ENCODE results near the gene BCL2.

Gene BCL2

DNA sequence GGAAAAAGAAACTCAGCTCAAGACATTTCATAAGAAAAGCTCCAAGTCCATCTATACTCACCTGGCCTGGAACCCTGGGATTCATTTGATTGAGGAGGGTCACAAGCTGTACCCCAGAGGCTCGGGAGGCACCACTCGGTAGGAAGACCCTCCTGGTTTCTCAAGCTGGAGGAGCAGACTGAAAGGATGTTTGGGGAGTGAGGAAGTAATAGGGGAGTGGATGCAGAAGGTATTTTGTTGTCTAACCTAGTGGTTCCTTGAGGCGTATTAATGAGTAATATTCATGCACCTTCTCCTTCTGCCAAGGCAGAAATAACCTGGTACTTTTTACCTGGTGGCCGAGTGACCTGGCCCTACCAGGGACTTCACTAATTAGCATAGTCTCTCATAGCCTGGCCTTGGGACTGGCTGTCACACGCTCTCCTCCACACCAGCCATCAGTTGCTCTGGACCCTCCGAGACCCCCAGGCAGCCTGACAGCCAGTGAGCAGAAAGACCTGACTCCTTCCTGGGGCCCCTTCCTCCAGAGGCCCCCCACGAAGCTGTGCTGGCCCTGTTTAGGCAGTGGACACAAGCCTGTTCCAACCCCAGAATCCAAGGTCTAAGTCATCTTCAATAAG, 161.4 kb downstream of the BCL2 start (continued):
- TF ChIP-seq, protein P1, sequence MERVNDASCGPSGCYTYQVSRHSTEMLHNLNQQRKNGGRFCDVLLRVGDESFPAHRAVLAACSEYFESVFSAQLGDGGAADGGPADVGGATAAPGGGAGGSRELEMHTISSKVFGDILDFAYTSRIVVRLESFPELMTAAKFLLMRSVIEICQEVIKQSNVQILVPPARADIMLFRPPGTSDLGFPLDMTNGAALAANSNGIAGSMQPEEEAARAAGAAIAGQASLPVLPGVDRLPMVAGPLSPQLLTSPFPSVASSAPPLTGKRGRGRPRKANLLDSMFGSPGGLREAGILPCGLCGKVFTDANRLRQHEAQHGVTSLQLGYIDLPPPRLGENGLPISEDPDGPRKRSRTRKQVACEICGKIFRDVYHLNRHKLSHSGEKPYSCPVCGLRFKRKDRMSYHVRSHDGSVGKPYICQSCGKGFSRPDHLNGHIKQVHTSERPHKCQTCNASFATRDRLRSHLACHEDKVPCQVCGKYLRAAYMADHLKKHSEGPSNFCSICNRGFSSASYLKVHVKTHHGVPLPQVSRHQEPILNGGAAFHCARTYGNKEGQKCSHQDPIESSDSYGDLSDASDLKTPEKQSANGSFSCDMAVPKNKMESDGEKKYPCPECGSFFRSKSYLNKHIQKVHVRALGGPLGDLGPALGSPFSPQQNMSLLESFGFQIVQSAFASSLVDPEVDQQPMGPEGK (CRISPR knock-in tag; IDR thresholded peaks at IDR 0.05; ENCODE audit: borderline replicate concordance), result no peak
- no peak for TF ChIP-seq TCF4 (CRISPR knock-in tag; IDR thresholded peaks at IDR 0.05; ENCODE audit: borderline replicate concordance)

DNA sequence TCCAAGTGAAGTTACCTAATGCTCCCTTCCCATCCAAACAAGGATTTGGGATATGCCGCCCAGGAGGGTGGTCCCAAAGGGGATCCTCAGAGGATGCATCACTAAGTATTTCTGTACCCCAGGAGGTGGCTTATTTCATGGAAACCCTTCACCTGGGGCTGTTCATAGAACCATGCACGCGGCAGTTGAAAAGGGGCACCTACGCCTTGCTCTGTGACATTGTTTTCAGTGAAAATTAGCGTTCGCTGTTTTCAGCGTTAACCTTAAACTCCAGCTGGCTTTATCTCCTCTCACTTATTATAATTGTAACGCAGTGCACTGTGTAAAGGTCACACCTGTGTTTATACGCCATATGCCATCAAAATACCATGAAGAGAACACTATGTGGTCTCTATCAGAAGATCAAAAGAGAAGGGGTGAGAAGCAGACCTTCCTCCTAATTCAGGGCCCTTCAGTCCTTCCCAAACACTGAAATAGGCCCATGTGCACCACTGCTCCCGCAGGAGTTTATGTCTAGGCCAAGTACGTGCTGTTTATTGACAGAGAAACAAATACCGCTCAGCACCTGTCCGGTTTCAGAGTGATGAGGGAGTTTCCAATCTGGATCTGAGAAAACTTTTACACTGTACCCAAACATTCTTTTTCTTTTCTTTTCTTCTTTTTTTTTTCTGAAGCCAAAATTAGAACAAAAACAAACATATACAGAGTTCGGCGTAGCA, 162.1 kb downstream of the BCL2 start:
- TF ChIP-seq RARB (CRISPR knock-in tag; IDR thresholded peaks at IDR 0.05) (no peak), ARNTL (CRISPR knock-in tag; IDR thresholded peaks at IDR 0.05; ENCODE audit: borderline replicate concordance, low read depth) (no peak), PPARA (CRISPR knock-in tag; IDR thresholded peaks at IDR 0.05; ENCODE audit: borderline replicate concordance) (no peak), SNAI2 (CRISPR knock-in tag; IDR thresholded peaks at IDR 0.05) (no peak), ZNF70 (CRISPR knock-in tag; IDR thresholded peaks at IDR 0.05) (no peak), TOX (CRISPR knock-in tag; IDR thresholded peaks at IDR 0.05; ENCODE audit: borderline replicate concordance) (no peak), ESRRG (CRISPR knock-in tag; IDR thresholded peaks at IDR 0.05) (no peak)
- TF ChIP-seq, protein P2, sequence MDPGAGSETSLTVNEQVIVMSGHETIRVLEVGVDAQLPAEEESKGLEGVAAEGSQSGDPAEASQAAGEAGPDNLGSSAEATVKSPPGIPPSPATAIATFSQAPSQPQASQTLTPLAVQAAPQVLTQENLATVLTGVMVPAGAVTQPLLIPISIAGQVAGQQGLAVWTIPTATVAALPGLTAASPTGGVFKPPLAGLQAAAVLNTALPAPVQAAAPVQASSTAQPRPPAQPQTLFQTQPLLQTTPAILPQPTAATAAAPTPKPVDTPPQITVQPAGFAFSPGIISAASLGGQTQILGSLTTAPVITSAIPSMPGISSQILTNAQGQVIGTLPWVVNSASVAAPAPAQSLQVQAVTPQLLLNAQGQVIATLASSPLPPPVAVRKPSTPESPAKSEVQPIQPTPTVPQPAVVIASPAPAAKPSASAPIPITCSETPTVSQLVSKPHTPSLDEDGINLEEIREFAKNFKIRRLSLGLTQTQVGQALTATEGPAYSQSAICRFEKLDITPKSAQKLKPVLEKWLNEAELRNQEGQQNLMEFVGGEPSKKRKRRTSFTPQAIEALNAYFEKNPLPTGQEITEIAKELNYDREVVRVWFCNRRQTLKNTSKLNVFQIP (CRISPR knock-in tag; IDR thresholded peaks at IDR 0.05; ENCODE audit: borderline replicate concordance, low read depth), result no peak
- ATAC-seq, result no peak

DNA sequence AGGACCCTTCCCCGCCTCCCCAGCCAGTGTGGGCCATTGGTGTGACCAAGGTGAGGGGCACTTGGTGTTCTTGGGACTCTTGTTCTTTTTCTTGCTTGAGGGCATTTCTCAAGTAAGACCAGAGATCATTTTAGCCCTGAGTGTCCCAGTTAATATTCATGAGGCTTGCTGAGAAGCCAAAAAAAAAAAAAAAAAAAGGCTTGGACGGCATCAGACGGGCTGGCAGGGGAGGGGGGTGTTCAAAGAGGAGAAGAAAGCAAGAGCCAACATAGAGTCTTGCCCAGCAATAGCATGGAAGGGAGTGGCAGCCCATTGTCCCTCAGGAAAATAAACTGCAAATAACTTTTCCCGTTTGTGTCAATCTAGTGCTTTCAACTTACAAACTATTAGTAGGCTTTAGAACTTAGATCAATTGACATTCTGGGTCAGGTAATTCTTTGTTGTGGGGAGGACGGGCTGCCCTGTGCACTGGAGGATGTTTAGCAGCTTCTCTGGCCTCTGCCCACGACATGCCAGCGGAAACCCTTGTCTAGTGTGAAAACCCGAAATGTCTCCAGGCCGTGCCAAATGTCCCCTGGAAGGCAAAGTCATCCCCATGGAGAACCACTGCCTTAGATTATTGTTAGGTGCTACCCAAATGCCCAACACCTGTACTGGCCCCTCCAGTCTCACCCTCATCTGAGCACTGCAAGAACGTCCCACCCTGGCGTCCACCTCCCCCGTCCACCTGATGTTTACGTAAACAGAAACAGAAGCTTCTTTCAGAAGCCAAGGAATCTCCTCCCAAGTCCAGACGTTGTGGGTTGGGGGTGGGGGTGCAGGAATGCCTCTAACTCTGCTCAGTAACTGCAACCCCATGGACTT, 163.4 kb downstream of the BCL2 start:
- no peak for ATAC-seq
- TF ChIP-seq GLIS3 (CRISPR knock-in tag; IDR thresholded peaks at IDR 0.05) (no peak), ZFP3 (CRISPR knock-in tag; IDR thresholded peaks at IDR 0.05) (no peak), ESRRG (CRISPR knock-in tag; IDR thresholded peaks at IDR 0.05) (no peak), ARNTL (CRISPR knock-in tag; IDR thresholded peaks at IDR 0.05; ENCODE audit: borderline replicate concordance, low read depth) (no peak), SNAI2 (CRISPR knock-in tag; IDR thresholded peaks at IDR 0.05) (no peak)

DNA sequence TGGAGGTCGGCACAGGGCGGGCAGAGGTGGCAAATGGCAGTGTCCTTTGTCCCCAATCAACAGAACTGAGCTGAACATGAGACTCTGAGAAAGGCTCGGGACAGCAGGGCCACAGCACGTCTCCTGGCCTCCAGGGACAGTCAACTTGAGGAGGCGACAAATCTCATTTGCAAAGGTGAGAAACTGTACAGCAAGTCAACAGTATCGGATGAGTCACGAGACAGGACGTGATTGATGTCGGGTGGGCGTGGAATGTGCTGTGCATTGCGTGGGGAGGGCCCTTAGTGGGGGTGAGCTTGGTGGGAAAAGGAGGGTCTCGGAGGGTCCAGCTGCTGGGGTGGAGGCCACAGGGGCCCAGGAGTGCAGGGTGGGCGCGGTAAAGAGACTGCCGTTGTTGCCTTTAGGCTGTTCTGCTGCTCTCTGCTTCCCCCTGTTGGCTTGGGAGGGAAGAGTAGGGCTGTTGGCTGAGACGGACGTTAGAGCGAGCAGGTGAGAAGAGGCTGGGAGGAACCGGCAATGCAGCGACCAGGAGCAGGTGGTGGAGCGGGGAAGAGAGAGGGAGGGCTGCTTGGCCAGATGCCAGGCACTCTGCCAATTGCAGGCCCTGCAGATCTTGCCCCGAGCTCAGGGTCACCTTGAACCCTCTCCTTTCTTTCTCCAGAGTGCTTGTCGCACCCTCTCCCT, 164.3 kb downstream of the BCL2 start:
- TF ChIP-seq CSDC2 (CRISPR knock-in tag; IDR thresholded peaks at IDR 0.05) (no peak), BACH2 (CRISPR knock-in tag; IDR thresholded peaks at IDR 0.05; ENCODE audit: borderline replicate concordance) (no peak), ISL1 (CRISPR knock-in tag; IDR thresholded peaks at IDR 0.05) (no peak), ZC3H10 (CRISPR knock-in tag; IDR thresholded peaks at IDR 0.05) (no peak), ZNF8 (CRISPR knock-in tag; IDR thresholded peaks at IDR 0.05) (no peak), ZFP30 (CRISPR knock-in tag; IDR thresholded peaks at IDR 0.05) (no peak), ESRRG (CRISPR knock-in tag; IDR thresholded peaks at IDR 0.05) (no peak)
- ATAC-seq, result peak; percentile 60

DNA sequence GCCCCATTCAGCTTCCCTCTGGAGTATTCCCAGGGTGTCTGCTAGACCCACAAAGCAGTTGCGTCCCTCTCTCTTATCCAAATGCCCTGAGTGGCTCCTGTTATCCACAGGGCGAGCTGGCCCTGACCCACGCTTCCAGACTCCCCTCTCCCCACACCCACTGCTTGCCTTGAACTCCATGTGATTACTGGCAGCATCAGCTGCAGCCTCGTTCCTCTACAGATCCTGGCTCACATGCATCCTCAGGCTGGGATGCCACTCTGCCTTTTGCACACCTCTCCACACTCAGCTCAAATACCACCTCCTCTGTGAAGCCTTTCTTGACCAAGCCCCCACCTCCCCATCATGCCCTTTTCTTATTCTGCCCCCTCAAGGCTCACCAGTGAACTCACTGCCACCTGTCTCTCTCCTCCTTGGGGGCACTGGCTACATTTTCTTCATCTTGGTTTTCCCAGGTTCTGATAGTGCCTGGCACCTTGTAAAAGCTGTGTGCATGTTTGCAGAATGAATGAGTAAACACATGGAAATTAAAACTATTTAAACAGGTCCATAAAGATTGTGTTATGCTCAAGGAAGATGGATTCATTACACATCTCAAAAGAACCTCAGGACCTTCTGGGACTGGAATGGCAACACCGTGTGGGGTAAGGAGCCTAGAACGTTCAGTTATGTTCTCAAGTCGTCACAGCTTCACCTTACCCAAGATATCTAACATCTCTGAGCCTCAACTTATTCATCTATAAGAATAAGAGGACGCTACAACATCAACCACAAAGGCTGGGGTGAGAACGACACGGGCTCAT, 165.0 kb downstream of the BCL2 start:
- TF ChIP-seq ZFP30 (CRISPR knock-in tag; IDR thresholded peaks at IDR 0.05) (no peak), PPARA (CRISPR knock-in tag; IDR thresholded peaks at IDR 0.05; ENCODE audit: borderline replicate concordance) (no peak), ARNTL (CRISPR knock-in tag; IDR thresholded peaks at IDR 0.05; ENCODE audit: borderline replicate concordance, low read depth) (no peak), ZNF565 (CRISPR knock-in tag; conservative IDR thresholded peaks at IDR 0.05; ENCODE audit: low read depth) (no peak), GLIS3 (CRISPR knock-in tag; IDR thresholded peaks at IDR 0.05) (no peak), ZC3H10 (CRISPR knock-in tag; IDR thresholded peaks at IDR 0.05) (no peak), ZFP3 (CRISPR knock-in tag; IDR thresholded peaks at IDR 0.05) (no peak), TCF4 (CRISPR knock-in tag; IDR thresholded peaks at IDR 0.05; ENCODE audit: borderline replicate concordance) (no peak), ESRRG (CRISPR knock-in tag; IDR thresholded peaks at IDR 0.05) (no peak), RARB (CRISPR knock-in tag; IDR thresholded peaks at IDR 0.05) (no peak), SNAI2 (CRISPR knock-in tag; IDR thresholded peaks at IDR 0.05) (no peak), OSR1 (CRISPR knock-in tag; IDR thresholded peaks at IDR 0.05) (no peak), CSDC2 (CRISPR knock-in tag; IDR thresholded peaks at IDR 0.05) (no peak), ISL1 (CRISPR knock-in tag; IDR thresholded peaks at IDR 0.05) (no peak)
- TF ChIP-seq, protein P2 (CRISPR knock-in tag; IDR thresholded peaks at IDR 0.05; ENCODE audit: borderline replicate concordance, low read depth), result no peak
- TF ChIP-seq, protein P1 (CRISPR knock-in tag; IDR thresholded peaks at IDR 0.05; ENCODE audit: borderline replicate concordance), result no peak
- ATAC-seq, result no peak

Measured in SK-N-SH treated with all-trans-retinoic acid at 6 μM for 48 hours (cell line).